ENCODE data around the gene UBE2E1.
A peak's percentile ranks its signal among the peaks of the same experiment; 100 is the strongest.
"Not testable (repeated sequence)": the region's sequence is repeated elsewhere in the genome, so short reads cannot be mapped to it uniquely, and the experiment has no call there.

UBE2E1 gene

GRCh38 chr3:23822559-23822958, 16.8 kb downstream of the UBE2E1 start:
- no peak for DNase-seq

- DNase-seq = no peak
Measured at GRCh38 chr3:23823620-23824019, 17.9 kb downstream of the UBE2E1 start.

GRCh38 chr3:23824699-23825444, 19.1 kb downstream of the UBE2E1 start:
- no peak for DNase-seq

GRCh38 chr3:23825802-23826201, 20.0 kb downstream of the UBE2E1 start:
- DNase-seq = no peak

GRCh38 chr3:23826382-23827064, 20.8 kb downstream of the UBE2E1 start:
- DNase-seq = no peak

- DNase-seq = no peak
Measured at GRCh38 chr3:23829242-23829934, 23.6 kb downstream of the UBE2E1 start.

GRCh38 chr3:23830869-23831484, 25.2 kb downstream of the UBE2E1 start:
- peak; percentile 74 for DNase-seq

- DNase-seq = no peak
Measured at GRCh38 chr3:23831517-23832394, 26.0 kb downstream of the UBE2E1 start.

GRCh38 chr3:23832523-23832922, 26.8 kb downstream of the UBE2E1 start:
- no peak for DNase-seq

GRCh38 chr3:23834082-23834870, 28.5 kb downstream of the UBE2E1 start:
- DNase-seq = no peak

GRCh38 chr3:23835087-23835486, 29.3 kb downstream of the UBE2E1 start:
- DNase-seq = no peak

GRCh38 chr3:23835802-23836201, 30.0 kb downstream of the UBE2E1 start:
- no peak for DNase-seq

- no peak for DNase-seq
Measured at GRCh38 chr3:23836536-23837230, 30.9 kb downstream of the UBE2E1 start.

GRCh38 chr3:23837286-23837685, 31.5 kb downstream of the UBE2E1 start:
- no peak for DNase-seq

- DNase-seq = no peak
Measured at GRCh38 chr3:23837691-23838090, 31.9 kb downstream of the UBE2E1 start.

GRCh38 chr3:23840521-23840920, 34.8 kb downstream of the UBE2E1 start:
- DNase-seq = no peak

- no peak for DNase-seq
Measured at GRCh38 chr3:23843869-23844268, 38.1 kb downstream of the UBE2E1 start.

- no peak for DNase-seq
Measured at GRCh38 chr3:23845326-23846216, 39.8 kb downstream of the UBE2E1 start.

- DNase-seq = not testable (repeated sequence)
Measured at GRCh38 chr3:23849462-23849861, 43.7 kb downstream of the UBE2E1 start.

- DNase-seq = no peak
Measured at GRCh38 chr3:23856286-23856685, 50.5 kb downstream of the UBE2E1 start.
